Dermis lymphatic vessel endothelial cell (primary cell): Measurements from ENCODE around the gene MREG. TPM values are rescaled to one million over a fixed set of nuclear protein-coding genes. Genes with fewer than 3 reads are reported as not detected.

Experiments used
- total RNA-seq: library from RNA; depleted of rRNA; stranded (reverse); fragments of >200 nt; gene quantifications from 2 replicates; pipeline ENCODE4 v1.2.1, GENCODE V29; 2014

MREG gene
- 1.1 TPM in 2 replicates for total RNA-seq

GRCh38 chr2:216013080-216013909, at the start of gene MREG:
Gene MREG, minus strand, starts transcription at chr2:216013551. Its CDS starts 224 bp downstream, at chr2:216013327.

Other genes with a start within 250 kb of the MREG start
- gene PECR, start 68.3 kb upstream of the MREG start, total RNA-seq: 5.0 and 12.6 TPM in 2 replicates
- gene TMEM169, start 68.4 kb upstream of the MREG start, total RNA-seq: 0.17 and 0.22 TPM in 2 replicates
- gene XRCC5, start 95.8 kb upstream of the MREG start, total RNA-seq: 161 and 237 TPM in 2 replicates